CD4-positive, alpha-beta T cell treated with Interleukin-17A for 4 hours (primary cell): ENCODE data around the gene CACNG8.

Source experiments
- DNase-seq: peaks from one replicate; pipeline ENCODE4 v3.0.0-alpha.2; 2020; ENCODE audit warnings: mixed read lengths

CACNG8 gene

DNA sequence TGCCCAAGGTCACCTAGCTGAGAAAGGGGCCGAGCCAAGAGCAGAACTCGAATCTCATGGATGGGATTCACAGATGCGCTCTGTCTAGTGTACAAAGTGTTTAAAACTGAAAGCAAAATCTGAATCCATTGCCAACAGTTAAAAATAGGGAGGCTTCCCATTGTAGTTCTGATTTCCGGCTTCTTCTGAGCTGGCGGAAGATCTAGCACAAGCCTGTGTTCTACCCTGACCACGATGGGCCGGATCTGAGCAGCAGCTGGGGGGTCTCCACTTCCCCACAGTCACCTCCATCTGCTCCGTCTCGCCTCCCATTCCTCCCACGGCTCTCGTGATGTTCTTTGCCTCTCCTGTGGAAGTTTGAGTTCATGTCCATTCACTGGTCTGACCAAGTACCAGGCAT, 2.4 kb downstream of the CACNG8 start:
- DNase-seq, result no peak

DNA sequence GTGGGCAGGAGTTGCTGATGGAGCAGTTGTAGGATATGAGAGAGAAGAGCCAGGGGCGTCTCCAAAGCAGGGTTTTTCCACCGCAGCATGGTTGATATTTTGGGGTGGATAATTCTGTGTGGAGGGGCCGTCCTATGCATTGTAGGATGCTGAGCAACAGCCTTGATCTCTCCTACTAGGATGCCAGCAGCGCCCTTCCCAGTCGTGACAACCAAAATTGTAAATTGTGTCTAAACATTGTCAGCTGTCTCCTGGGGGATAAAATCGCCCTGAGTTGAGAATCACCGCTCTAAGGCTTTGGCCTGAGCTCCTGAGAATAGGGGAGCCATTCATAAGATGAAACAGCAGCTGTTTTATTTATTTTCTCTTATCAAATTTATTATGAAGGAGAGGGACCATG, 4.2 kb downstream of the CACNG8 start:
- no peak for DNase-seq

DNA sequence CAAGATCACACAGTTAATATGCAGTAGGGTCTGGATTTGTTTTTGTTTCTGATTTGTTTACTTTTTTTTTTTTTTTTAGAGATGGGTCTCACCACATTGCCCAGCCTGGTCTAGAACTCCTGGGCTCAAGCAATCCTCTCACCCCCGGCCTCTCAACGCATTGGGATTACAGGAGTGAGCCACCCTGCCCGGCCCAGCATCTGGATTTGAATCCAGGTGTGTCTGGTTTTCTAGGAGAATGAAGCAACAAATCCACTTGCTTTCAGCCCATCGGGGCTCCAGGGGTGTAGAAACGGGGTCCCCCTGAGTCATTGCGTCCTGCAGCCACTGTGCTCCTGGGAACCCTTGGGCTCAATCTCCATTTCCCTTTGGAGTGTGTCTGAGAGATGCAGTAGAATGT, 6.6 kb downstream of the CACNG8 start:
- DNase-seq, result no peak

DNA sequence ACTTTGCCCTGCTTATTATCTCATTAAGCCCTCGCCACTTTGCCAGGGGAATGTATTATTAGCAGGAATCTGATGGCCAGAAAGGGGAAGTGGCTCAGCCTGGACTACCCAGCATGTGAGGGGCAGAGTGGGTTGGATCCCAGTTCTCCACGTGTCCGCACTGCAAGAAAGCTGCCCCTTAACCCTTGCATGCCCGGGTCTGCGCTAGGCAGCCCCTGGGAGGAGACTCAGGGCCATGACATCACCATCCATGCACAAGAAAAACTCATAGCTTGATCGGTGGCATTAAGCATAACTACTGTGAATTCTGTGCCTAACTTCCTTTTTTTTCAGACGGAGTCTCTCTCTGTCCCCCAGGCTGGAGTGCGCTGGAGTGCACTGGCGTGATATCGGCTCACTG, 8.9 kb downstream of the CACNG8 start:
- DNase-seq, result no peak

DNA sequence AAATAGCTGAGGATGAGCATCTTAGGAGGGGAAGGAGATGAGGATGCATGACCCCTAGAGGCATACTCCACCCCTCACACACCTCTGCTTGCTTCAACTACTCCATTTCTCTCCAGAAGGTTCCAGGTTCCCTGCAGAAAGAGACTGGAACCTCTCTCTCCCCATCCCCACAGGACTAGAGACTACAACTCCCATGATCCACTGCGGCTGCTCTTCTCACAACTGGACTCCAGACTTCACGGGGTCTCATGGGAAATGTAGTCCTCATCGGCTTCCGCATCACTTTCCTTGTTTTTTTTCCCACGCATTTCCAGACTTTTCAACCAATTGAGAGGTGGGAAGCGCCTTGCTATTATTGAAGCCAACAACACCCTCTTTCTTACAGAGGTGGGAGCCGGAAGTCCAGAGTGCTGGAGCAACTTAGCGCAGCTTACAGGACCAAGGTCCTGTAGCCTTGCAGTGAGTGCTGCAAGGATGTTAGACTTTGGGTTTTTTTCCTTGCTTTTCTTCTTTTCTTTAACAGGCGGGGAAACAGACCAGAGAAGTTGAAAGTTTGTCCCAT, 14.8 kb downstream of the CACNG8 start:
- DNase-seq, result peak; percentile 77

DNA sequence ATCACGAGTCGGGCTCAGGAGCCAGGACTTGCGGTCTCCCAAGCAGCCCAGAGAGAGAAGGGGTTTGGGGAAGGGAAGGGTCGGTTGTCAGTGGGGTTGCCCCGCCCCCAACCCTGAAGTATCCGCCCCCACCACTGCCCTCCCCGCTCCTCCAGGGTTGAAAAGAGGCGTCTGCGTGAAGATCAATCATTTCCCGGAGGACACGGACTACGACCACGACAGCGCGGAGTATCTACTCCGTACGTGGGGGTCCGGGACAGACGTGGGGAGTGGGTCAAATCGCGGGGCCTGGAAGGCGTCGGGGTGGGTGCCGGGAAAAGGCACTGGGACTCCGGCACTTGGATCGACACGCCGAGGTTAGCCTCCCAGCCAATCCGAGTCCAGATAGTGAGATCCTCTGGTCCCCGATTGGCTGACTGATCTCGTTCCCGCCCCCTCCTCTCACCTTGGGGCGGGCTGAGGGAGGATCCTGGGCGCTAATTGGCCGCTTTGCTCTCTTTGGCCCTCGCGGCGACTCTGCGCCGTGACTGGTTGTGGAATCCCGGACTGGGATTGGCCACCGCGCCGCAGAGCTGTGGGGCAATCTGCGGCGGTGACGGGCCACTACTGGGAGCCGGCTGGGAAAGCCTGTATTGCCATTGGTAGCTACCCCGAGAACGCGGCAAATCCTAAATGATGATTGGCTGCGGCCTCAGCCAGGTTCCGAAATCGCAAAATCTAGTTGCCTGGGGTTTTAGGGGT, 15.4 kb downstream of the CACNG8 start:
- DNase-seq, result peak; percentile 42

DNA sequence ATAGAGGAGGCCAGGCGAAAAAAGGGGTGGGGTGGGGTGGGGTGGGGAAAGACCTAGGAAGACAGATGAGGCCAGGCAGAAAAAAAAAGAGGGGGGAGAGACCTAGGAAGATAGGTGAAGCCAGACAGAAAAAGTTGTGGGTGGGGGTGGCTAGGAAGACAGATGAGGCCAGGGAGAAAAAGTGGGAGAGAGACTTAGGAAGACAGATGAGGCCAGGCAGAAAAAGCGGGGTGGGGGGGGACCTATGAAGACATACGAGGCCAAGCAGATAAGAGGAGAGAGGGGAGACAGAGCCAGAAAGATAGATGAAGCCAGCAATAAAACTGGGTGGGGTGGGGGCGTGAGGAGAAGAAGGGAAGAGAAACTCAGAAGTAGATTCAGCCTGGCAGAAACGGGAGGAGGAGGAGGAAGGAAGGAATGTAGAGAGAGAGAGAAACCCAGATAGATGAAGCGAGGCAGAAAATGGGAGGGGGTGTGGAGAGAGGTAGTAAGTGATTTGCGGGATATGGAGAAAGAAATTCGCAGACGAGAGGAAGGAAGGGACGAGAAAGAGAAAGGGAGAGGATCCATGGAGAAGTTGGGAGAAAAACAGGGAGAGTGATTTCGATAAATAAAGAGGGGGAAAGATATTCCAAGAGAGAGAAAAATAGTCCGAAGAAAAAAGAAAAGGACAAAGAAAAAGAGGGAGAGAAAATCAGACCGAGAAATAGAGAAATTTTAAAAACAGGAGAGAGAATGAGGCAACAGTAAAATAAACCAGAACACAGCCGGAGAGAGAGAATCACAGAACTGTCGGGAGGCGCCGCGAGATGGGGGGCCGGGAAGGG, 16.5 kb downstream of the CACNG8 start:
- no peak for DNase-seq

DNA sequence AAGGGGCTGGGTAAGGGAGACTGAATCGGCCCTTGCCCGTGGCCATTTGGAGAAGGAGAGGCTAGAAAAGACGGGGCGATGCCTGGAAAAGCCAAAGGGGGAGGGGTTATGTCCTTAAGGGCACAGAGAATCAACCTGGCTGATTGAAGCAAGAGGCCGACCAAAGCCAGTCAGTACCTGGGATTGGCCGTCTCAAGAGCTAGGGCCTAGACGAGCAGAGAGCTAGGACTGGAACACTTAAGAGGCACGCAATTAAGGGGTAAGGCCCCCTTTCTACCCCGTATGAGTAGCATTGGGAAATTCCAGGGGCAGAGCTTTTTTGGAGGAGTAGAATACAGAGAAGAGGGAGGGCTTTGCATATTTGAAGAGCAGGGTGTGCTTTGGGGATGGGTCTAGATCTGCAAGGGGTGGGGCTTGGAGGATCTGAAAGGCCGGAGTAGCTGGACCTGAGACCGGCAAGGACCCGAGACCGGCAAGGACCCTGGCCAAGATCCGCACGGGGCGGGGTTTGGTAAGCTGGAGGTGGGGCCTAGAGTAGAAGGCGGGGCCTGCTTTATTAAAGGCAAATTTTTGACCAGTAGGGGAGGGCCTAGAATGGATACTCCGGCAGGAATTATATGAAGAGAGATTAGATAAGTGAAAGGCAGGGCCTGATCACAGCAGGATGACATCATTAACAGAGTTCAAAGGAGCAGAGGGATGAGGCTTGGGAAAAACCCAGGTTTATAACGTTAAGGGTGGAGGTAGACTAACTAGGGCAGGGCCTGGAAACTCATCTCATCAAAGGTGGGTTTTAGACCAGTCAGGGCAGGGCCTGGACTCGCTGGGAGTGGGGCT, 18.0 kb downstream of the CACNG8 start:
- no peak for DNase-seq

DNA sequence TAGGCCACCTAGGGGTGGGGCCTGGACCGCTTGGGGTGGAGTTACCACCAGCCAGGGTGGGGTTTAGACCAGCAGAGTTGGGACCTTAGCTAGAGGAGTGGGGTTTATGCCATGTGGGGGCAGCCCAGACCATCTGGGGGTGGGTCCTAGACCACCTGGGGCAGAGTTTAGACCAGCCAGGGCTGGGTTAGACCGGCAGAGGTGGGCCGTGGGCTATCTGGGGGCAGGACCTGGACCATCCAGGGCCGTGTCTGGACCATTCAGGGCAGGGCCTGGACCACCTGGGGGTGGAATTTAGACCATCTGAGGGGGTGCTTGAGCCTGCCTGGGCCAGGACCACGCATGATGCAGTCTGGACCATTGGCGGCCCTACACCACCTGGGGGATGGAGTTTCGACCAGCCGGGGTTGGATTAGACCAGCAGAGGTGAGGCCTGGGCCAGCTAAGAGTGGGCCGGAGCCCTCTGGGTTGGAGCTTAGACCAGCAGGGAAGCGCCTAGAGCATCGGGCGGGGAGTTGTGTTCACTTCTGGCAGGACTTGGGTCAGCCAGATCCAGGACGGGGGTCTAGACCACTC, 18.7 kb downstream of the CACNG8 start:
- no peak for DNase-seq

DNA sequence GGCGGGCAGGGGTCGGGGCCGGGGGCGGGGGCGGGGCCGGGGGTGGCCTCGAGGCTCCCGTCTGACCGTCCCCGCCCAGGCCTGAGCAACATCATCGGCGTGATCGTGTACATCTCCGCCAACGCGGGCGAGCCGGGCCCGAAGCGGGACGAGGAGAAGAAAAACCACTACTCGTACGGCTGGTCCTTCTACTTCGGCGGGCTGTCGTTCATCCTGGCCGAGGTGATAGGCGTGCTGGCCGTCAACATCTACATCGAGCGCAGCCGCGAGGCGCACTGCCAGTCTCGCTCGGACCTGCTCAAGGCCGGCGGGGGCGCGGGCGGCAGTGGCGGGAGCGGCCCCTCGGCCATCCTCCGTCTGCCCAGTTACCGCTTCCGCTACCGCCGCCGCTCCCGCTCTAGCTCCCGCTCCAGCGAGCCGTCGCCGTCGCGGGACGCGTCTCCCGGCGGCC, 19.3 kb downstream of the CACNG8 start:
- no peak for DNase-seq

DNA sequence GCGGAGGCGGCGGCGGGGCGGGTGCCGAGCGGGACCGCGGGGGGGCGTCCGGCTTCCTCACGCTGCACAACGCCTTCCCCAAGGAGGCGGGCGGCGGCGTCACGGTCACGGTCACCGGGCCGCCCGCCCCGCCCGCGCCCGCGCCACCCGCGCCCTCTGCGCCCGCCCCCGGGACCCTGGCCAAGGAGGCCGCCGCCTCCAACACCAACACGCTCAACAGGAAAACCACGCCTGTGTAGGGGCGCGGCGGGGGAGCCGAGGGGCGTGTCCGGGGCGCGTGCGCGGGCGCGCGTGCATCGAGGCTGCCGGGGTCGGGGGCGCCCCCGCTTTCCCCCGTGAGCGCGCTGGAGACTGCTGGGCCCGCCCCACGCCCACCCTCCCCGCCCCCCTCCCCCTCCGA, 19.9 kb downstream of the CACNG8 start:
- peak; percentile 32 for DNase-seq

DNA sequence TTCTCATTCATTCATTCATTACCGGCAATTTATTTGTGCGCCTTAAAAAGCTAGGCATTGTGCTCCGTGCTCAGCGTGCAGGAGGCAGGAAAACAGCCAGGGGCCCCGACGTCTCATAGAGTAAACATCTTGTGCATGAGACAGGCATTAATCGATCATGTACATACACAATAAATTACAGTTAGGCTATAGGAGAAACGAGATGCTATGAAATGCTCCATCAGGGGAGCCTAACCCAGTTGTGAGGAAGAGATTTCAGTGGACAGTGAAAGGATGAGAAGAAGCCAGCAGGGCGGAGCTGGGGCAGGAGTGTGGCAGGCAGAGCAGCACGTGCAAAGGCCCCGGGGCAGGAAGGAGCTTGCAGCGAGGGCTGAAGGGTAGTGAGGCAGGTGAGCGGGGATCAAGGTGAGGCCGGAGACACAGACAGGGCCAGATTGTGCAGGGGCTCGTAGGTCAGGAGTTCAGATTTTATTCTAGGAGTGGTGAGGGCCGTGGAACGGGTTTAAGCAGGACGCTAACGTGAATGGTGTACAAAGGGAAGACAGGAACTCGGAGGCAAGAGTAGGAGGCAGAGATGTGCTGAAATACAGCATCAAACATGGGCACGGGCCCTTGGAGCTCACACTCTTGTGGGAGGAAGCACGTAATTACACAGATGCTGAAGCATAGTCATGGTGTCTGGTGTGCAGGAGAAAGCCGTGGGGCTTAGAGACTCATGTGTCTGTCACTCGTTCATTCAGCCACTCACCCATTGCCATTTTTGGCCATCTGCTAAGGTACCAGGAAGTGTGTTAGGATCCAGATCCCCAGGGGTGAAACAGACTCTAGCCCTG, 20.9 kb downstream of the CACNG8 start:
- DNase-seq, result no peak

DNA sequence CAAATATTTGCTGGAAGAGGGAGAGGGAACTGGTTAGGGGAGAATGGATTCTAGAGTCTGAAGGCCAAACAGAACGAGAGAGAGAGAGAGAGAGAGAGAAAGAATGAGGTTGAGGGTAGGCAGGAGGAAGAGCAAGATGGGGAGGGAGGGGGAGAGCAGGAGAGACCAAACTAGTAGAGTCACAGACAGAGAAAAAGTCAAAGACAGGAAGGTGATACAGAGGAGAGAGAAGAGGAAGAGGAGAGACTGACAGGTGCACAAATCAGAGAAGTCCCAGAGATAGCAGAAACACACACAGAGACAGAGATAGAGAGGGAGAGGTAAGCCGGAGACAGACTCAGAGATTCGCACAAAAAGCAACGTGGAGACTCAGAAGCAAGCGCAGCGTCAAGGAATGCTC, 23.1 kb downstream of the CACNG8 start:
- DNase-seq, result no peak

DNA sequence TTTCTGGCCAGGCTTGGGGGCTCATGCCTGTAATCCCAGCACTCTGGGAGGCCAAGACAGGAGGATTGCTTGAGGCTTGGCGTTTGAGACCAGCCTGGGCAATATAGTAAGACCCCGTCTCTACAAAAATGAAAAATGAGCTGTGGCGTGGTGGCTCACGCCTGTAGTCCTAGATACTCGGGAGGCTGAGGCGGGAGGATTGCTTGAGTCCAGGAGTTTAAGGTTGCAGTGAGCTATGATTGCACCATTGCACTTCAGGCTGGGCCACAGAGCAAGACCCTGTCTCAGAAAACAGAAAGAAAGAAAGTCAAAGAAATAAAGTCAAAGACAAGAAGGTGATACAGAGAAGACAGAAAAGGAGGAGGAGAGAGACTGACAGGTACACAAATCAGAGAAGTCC, 26.2 kb downstream of the CACNG8 start:
- DNase-seq, result no peak

DNA sequence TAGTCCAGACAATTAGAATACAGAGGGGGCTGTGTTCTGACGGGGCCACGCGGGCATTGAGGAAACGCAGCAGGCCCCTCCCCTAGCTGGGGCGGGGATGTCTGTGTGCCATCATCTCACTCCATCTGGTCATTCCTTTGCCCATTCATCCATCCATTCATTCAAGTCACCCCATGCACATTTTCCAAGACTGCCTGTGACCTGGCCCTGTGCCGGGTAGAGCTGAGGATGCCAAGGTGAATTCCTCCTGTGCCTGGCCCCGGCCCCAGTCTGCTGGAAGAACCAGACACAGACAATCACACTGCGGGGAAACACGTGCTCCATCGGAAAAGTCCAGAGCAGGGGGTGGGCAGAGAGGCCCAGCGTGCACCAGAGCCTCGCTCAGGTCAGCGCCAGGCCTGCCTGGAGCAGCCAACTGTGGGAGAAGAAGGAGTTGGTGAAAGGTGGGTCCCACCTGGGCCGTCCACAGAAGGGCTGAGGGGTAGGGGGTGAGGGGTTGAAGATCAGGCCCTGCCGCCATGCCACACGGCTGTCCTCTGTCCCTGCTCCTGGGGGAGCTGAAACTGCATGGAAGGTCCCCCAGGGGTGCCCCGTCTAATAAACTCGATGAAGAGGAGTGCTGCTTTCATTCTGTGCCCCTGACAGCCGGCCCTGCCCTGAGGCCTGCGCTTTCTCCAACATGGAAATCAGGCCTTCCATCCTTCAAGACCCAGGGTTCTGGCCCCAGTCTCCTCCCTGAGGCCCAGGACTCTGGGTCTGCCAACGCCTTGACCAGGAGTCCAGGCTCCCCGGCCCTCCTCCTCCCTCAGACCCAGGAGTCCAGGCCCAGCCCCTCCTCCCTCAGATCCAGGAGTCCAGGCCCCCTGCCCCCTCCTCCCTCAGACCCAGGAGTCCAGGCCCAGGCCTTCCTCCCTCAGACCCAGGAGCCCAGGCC, 27.1 kb downstream of the CACNG8 start:
- no peak for DNase-seq

DNA sequence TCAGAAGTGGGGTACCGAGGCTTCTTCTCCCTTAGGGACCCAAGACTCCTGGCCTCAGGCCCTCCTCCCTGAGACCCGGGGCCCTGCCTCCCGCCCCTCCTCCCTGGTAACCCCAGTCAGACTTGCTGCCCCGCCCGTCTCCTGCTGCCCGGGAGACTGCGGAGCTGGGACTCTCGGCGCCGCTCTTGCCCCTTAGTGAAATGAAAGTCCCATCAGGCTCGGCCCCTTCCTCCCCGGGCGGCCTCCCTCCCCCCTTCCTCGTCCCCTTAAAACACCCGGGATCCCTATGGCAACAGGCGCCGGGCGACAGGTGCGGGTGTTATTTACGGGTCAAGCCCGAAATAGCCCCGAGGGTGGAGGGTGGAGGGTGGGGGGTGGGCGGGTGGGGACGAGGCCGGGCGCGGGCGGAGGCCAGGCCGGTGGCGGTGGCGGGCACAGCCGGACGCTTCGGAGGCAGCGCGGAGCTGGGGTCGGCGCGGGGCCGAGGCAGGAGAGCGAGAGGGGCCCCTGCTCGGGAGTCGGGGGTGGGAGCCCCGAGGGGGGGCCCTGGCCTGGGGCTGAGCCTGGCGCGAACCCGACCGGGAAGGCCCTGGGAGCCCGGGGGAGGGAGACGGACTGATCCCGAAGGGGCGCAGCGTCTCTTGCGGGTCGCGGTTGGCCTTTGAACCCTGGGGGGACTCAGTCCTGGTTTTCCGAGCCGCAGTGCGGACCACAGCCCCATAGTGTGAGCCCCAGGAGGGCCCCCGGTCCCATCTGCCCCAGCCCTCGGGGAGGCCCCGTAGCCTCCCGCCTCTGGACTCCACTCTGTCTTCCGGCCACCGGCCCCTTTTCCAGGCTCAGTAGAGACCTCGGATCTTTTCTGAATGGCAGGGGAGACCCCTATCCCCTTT, 28.7 kb downstream of the CACNG8 start, which contains the start of gene CACNG6:
Gene CACNG6 (plus strand): TSS at position 414 of the 890 bp plus-strand sequence. CDS start 1,241 bp downstream, outside the sequence.
- no peak for DNase-seq

DNA sequence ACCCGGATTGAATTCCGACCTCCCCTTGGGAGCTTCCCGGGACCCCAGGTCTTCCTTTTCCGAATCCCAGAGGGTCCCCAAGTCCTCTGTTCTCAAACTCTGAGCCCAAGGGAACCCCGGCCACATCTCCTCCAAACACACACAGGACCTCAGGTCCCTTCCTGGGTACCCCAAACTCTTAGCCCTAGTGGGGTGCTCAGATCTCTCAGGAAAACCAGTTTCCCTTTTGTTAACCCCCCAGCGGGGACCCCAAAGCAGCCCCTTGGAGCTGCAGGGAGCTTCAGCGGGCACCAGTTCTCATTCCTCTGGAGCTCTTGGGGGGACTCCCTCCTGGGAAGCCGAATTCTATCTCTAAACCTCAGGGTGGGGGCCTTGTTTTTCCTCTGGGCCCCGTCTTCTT, 29.5 kb downstream of the CACNG8 start:
- no peak for DNase-seq

DNA sequence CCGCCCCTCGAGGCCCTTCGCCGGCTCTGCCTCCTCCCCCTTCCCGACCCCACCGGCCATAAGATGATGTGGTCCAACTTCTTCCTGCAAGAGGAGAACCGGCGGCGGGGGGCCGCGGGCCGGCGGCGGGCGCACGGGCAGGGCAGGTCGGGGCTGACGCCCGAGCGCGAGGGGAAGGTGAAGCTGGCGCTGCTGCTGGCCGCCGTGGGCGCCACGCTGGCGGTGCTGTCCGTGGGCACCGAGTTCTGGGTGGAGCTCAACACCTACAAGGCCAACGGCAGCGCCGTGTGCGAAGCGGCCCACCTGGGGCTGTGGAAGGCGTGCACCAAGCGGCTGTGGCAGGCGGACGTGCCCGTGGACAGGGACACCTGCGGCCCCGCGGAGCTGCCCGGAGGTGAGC, 30.1 kb downstream of the CACNG8 start:
- DNase-seq, result no peak

DNA sequence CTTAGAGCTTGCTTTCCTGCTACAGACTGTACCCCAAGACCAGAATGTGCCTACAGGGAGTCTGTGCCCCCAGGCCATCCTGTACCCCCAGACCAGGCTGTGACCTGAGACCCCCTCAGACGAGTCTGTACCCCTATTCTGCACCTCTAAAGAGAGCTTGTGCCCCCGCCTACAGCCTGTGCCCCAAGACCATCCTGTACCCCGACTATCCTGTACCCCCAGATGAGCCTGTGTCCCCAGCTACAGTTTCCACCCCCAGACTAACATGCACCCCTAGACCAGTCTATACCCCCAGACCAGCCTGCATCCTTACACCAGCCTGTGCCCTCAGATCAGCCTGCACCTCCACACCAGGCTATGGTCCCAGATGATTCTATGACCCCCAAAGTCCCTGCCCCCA, 30.7 kb downstream of the CACNG8 start:
- DNase-seq, result no peak
